ENCODE results near the gene COL12A1. TPM values are rescaled to one million over a fixed set of nuclear protein-coding genes. Genes with fewer than 3 reads are reported as not detected.

Gene COL12A1
- 353 TPM for polyA plus RNA-seq (2013, experiment 1 of 2)
- 326 TPM for polyA plus RNA-seq (2013, experiment 2 of 2)

DNA sequence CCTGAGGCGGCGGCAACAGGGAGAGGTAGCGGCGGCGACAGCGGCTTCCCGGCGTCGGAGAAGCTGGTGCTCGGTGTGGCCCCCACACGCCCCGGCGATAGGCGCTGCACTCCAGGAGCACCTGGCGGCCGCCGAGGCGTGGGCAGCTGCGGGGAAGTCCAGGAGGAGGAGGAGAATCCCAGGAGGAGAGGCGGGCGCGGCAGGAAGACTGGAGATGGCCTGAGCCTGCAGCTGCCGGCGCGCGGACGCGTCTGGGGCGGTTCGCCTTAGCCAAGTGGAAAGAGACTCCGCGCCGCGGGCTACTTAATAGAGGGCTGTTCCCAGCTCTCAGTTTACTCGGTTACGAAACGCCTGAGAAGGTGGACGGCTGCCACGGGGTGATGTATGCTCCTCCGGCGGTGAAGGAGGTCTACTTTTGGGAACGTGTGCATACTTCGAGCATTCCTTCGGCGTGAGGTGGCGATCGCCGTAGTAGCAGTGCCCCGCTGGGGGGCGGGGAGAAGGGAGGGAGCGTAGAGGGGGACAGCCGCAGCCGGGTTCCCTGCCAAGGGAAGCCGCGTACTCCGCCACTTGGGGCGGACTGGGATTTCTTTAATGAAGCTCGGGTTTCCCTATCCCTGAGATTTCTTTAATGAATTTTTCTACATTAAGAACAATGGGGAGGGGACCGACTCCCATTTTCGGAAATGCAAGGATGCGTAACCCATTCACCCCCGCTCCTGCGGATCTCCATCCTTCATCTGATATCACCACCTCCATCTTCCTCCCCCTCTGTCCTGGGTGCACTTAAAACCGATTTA is at the start of gene COL12A1:
Gene COL12A1, minus strand, starts transcription at position 278 of the 800 bp plus-strand sequence. CDS start 3,261 bp downstream, outside the sequence.
- peak; percentile 98 for DNase-seq
- Histone ChIP-seq H4K8ac (ENCODE audit: low read length) (peak within 1 kb of the TSS; percentile 96), H2BK12ac (ENCODE audit: low read length in 2 of 2) (peak within 1 kb of the TSS; percentile 85 to 98), H3K36me3 (ENCODE audit: control insufficient read depth in 1 of 2, insufficient read depth in 2 of 2, low read depth in 1 of 2, low read length in 2 of 2) (no peaks in the 10 kb centered on the region), H3K23ac (ENCODE audit: low read length in 2 of 2) (peak within 1 kb of the TSS in 1 of 2 experiments; percentile 87), H3K4me3 (ENCODE audit: insufficient read depth in 1 of 2, low read depth in 1 of 2, low read length in 2 of 2) (peak within 1 kb of the TSS; percentile 89 to 96), H2AFZ (ENCODE audit: low read depth, low read length) (peak within 1 kb of the TSS; percentile 55), H3K18ac (ENCODE audit: low read depth in 1 of 2, low read length in 2 of 2) (peak within 1 kb of the TSS; percentile 98 to 99), H2BK15ac (ENCODE audit: low read depth, poor library complexity, severe bottlenecking) (peak within 1 kb of the TSS; percentile 85), H3K27me3 (ENCODE audit: control insufficient read depth in 1 of 2, insufficient read depth in 1 of 2, low read length in 2 of 2) (no peaks in the 10 kb centered on the region), H3K27ac (ENCODE audit: low read length, poor library complexity, severe bottlenecking) (peak within 1 kb of the TSS; percentile 85), H3K79me1 (replicated peaks; ENCODE audit: low read length, poor library complexity, severe bottlenecking) (peaks cover 4% of the 10 kb centered on the region), H3K4ac (ENCODE audit: low read depth in 1 of 2, low read length in 2 of 2) (peak within 1 kb of the TSS; percentile 94 to 96), H4K91ac (ENCODE audit: low read length) (peak within 1 kb of the TSS; percentile 87), H3K9ac (ENCODE audit: low read length) (peak within 1 kb of the TSS; percentile 95), H2BK5ac (ENCODE audit: low read depth, low read length, poor library complexity, severe bottlenecking) (peak within 1 kb of the TSS; percentile 68), H3K4me2 (ENCODE audit: low read length, poor library complexity, severe bottlenecking) (peak within 1 kb of the TSS; percentile 93), H2BK120ac (ENCODE audit: low read depth, low read length) (peak within 1 kb of the TSS; percentile 90), H3K4me1 (ENCODE audit: control insufficient read depth, insufficient read depth, low read depth, low read length) (peaks cover 22% of the 10 kb centered on the region), H3K9me3 (ENCODE audit: control insufficient read depth, low read length) (no peaks in the 10 kb centered on the region), H3K14ac (ENCODE audit: low read length in 2 of 2) (peak within 1 kb of the TSS in 1 of 2 experiments; percentile 85), H2AK5ac (ENCODE audit: low read length, severe bottlenecking) (peak within 1 kb of the TSS; percentile 52)
- 1% methylated on average over 57 of the region's 64 CpGs for WGBS

DNA sequence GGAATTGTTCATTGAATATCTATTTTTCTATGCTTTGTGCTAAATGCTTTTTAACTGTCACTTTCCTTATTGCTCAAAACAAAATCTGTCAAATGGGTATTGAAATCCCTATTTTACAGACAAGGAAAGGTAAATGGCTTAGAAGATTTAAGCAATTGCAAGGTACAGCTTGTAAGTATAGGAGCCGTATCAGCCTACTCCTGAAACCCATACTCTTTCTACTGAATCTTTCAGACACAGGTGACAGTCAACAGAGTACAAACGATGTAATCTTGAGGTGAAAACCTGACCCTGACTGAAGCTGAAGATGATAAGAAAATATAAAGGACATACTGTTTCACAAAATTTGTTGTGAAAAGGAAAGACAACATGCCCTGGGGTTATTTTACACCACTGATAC is 44.7 kb upstream of the COL12A1 start:
- H4K8ac ChIP-seq (ENCODE audit: low read length), result no peak overlapping the region
- peaks cover 9% of the 10 kb centered on the region for H3K79me1 ChIP-seq (replicated peaks; ENCODE audit: low read length, poor library complexity, severe bottlenecking)
- H3K36me3 ChIP-seq (ENCODE audit: control insufficient read depth in 1 of 2, insufficient read depth in 2 of 2, low read depth in 1 of 2, low read length in 2 of 2), result peaks cover 0 to 37% of the 10 kb centered on the region in 2 experiments
- H2AFZ ChIP-seq (ENCODE audit: low read depth, low read length), result no peak overlapping the region
- H3K23ac ChIP-seq (ENCODE audit: low read length in 2 of 2), result no peak overlapping the region
- H3K27me3 ChIP-seq (ENCODE audit: control insufficient read depth in 1 of 2, insufficient read depth in 1 of 2, low read length in 2 of 2), result no peaks in the 10 kb centered on the region
- no peak overlapping the region for H3K27ac ChIP-seq (ENCODE audit: low read length, poor library complexity, severe bottlenecking)
- H2BK12ac ChIP-seq (ENCODE audit: low read length in 2 of 2), result no peak overlapping the region
- H3K18ac ChIP-seq (ENCODE audit: low read depth in 1 of 2, low read length in 2 of 2), result no peak overlapping the region
- DNase-seq, result no peak
- no peaks in the 10 kb centered on the region for H3K9me3 ChIP-seq (ENCODE audit: control insufficient read depth, low read length)
- no peak overlapping the region for H2BK15ac ChIP-seq (ENCODE audit: low read depth, poor library complexity, severe bottlenecking)
- H2BK120ac ChIP-seq (ENCODE audit: low read depth, low read length), result no peak overlapping the region
- no peak overlapping the region for H3K4ac ChIP-seq (ENCODE audit: low read depth in 1 of 2, low read length in 2 of 2)
- H3K4me2 ChIP-seq (ENCODE audit: low read length, poor library complexity, severe bottlenecking), result no peak overlapping the region
- no peak overlapping the region for H4K91ac ChIP-seq (ENCODE audit: low read length)
- H3K9ac ChIP-seq (ENCODE audit: low read length), result no peak overlapping the region
- no peak overlapping the region for H2BK5ac ChIP-seq (ENCODE audit: low read depth, low read length, poor library complexity, severe bottlenecking)
- 100% methylated on average over 1 of the region's 2 CpGs for WGBS
- H3K4me1 ChIP-seq (ENCODE audit: control insufficient read depth, insufficient read depth, low read depth, low read length), result no peaks in the 10 kb centered on the region
- no peak overlapping the region for H3K4me3 ChIP-seq (ENCODE audit: insufficient read depth in 1 of 2, low read depth in 1 of 2, low read length in 2 of 2)
- no peak overlapping the region for H2AK5ac ChIP-seq (ENCODE audit: low read length, severe bottlenecking)
- no peak overlapping the region for H3K14ac ChIP-seq (ENCODE audit: low read length in 2 of 2)

DNA sequence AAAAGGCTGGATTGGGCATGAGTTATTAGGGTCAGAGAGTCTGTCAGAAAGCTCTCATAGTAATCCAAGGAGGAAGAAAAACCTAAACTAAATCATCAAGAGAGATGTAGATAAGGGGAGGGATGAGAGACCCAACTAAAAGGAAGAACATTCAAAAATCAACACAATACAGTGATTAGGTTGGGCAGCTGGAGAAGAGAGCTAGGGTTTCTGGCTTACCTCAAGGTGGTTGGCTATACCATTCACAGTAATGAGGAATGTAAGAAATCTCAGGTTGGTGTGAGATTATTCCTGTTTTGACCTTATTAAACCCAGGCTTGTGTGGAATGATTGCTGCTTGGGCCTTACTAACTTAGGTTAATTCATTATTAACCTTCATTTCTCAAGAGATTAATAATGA is 44.0 kb upstream of the COL12A1 start:
- H2BK120ac ChIP-seq (ENCODE audit: low read depth, low read length), result no peak overlapping the region
- no peak overlapping the region for H2BK15ac ChIP-seq (ENCODE audit: low read depth, poor library complexity, severe bottlenecking)
- H3K18ac ChIP-seq (ENCODE audit: low read depth in 1 of 2, low read length in 2 of 2), result no peak overlapping the region
- H3K23ac ChIP-seq (ENCODE audit: low read length in 2 of 2), result no peak overlapping the region
- no peak overlapping the region for H3K4ac ChIP-seq (ENCODE audit: low read depth in 1 of 2, low read length in 2 of 2)
- H4K91ac ChIP-seq (ENCODE audit: low read length), result no peak overlapping the region
- no peaks in the 10 kb centered on the region for H3K4me1 ChIP-seq (ENCODE audit: control insufficient read depth, insufficient read depth, low read depth, low read length)
- no peak overlapping the region for H2BK12ac ChIP-seq (ENCODE audit: low read length in 2 of 2)
- no peak overlapping the region for H2AFZ ChIP-seq (ENCODE audit: low read depth, low read length)
- H3K9me3 ChIP-seq (ENCODE audit: control insufficient read depth, low read length), result no peaks in the 10 kb centered on the region
- no peak overlapping the region for H3K4me2 ChIP-seq (ENCODE audit: low read length, poor library complexity, severe bottlenecking)
- H3K36me3 ChIP-seq (ENCODE audit: control insufficient read depth in 1 of 2, insufficient read depth in 2 of 2, low read depth in 1 of 2, low read length in 2 of 2), result peaks cover 0 to 29% of the 10 kb centered on the region in 2 experiments
- H4K8ac ChIP-seq (ENCODE audit: low read length), result no peak overlapping the region
- no peaks in the 10 kb centered on the region for H3K27me3 ChIP-seq (ENCODE audit: control insufficient read depth in 1 of 2, insufficient read depth in 1 of 2, low read length in 2 of 2)
- no peak overlapping the region for H3K9ac ChIP-seq (ENCODE audit: low read length)
- H3K27ac ChIP-seq (ENCODE audit: low read length, poor library complexity, severe bottlenecking), result no peak overlapping the region
- H3K14ac ChIP-seq (ENCODE audit: low read length in 2 of 2), result no peak overlapping the region
- peaks cover 9% of the 10 kb centered on the region for H3K79me1 ChIP-seq (replicated peaks; ENCODE audit: low read length, poor library complexity, severe bottlenecking)
- H3K4me3 ChIP-seq (ENCODE audit: insufficient read depth in 1 of 2, low read depth in 1 of 2, low read length in 2 of 2), result no peak overlapping the region
- no peak overlapping the region for H2AK5ac ChIP-seq (ENCODE audit: low read length, severe bottlenecking)
- H2BK5ac ChIP-seq (ENCODE audit: low read depth, low read length, poor library complexity, severe bottlenecking), result no peak overlapping the region
- no peak for DNase-seq

DNA sequence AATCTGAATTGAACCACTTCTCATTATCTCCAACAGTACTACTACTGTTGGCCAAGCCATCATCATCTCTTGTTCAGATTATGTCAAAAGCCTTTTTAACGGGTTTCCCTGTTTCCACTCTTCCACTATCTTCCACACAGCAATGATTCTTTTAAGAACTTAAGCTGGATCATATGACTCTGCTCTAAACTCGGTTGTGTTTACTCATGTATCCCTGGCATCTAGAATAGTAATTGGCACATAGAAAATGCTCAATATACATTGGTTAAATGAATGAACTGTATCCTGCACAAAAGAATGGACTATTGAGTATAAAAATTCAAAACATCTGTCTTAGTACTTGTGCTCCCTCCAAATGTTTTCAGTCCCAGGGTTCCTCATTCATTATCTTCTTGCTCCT is 40.5 kb upstream of the COL12A1 start:
- WGBS, result 72% methylated on average over 2 of the region's 2 CpGs
- no peak overlapping the region for H3K4me2 ChIP-seq (ENCODE audit: low read length, poor library complexity, severe bottlenecking)
- no peaks in the 10 kb centered on the region for H3K27me3 ChIP-seq (ENCODE audit: control insufficient read depth in 1 of 2, insufficient read depth in 1 of 2, low read length in 2 of 2)
- H3K23ac ChIP-seq (ENCODE audit: low read length in 2 of 2), result no peak overlapping the region
- no peak overlapping the region for H2AFZ ChIP-seq (ENCODE audit: low read depth, low read length)
- no peak overlapping the region for H3K27ac ChIP-seq (ENCODE audit: low read length, poor library complexity, severe bottlenecking)
- no peak for DNase-seq
- no peak overlapping the region for H2BK12ac ChIP-seq (ENCODE audit: low read length in 2 of 2)
- no peaks in the 10 kb centered on the region for H3K79me1 ChIP-seq (replicated peaks; ENCODE audit: low read length, poor library complexity, severe bottlenecking)
- no peak overlapping the region for H2BK5ac ChIP-seq (ENCODE audit: low read depth, low read length, poor library complexity, severe bottlenecking)
- no peak overlapping the region for H4K8ac ChIP-seq (ENCODE audit: low read length)
- no peak overlapping the region for H2AK5ac ChIP-seq (ENCODE audit: low read length, severe bottlenecking)
- no peak overlapping the region for H3K14ac ChIP-seq (ENCODE audit: low read length in 2 of 2)
- H3K9me3 ChIP-seq (ENCODE audit: control insufficient read depth, low read length), result no peaks in the 10 kb centered on the region
- H3K18ac ChIP-seq (ENCODE audit: low read depth in 1 of 2, low read length in 2 of 2), result no peak overlapping the region
- H3K4ac ChIP-seq (ENCODE audit: low read depth in 1 of 2, low read length in 2 of 2), result no peak overlapping the region
- H3K4me3 ChIP-seq (ENCODE audit: insufficient read depth in 1 of 2, low read depth in 1 of 2, low read length in 2 of 2), result no peak overlapping the region
- H2BK15ac ChIP-seq (ENCODE audit: low read depth, poor library complexity, severe bottlenecking), result no peak overlapping the region
- peaks cover 0 to 1% of the 10 kb centered on the region in 2 experiments for H3K36me3 ChIP-seq (ENCODE audit: control insufficient read depth in 1 of 2, insufficient read depth in 2 of 2, low read depth in 1 of 2, low read length in 2 of 2)
- no peak overlapping the region for H2BK120ac ChIP-seq (ENCODE audit: low read depth, low read length)
- peaks cover 8% of the 10 kb centered on the region for H3K4me1 ChIP-seq (ENCODE audit: control insufficient read depth, insufficient read depth, low read depth, low read length)
- no peak overlapping the region for H4K91ac ChIP-seq (ENCODE audit: low read length)
- peak overlapping the region; percentile 31 for H3K9ac ChIP-seq (ENCODE audit: low read length)

Data from mesenchymal stem cell (in vitro differentiated cells and primary cell).